GM19351 (cell line): Measurements from ENCODE around the gene L1CAM.

Source experiments
- ATAC-seq: cut with Tn5 transposase; IDR thresholded peaks from one replicate; pipeline ENCODE4 v1.9.1; 2021; ENCODE audit warnings: mild to moderate bottlenecking, moderate library complexity; ENCODE audit not compliant: unreplicated experiment

L1CAM gene

GRCh38 chrX:153813161-153813560, 72.8 kb downstream of the L1CAM start:
- no peak for ATAC-seq

GRCh38 chrX:153812220-153812619, 73.8 kb downstream of the L1CAM start:
- no peak for ATAC-seq
